ENCODE results near the gene USP43. TPM values are rescaled to one million over a fixed set of nuclear protein-coding genes. Genes with fewer than 3 reads are reported as not detected.
A peak's percentile ranks its signal among the peaks of the same experiment; 100 is the strongest.

Gene USP43
- total RNA-seq, 2 experiments from 2014 or later = 0.28 to 0.29 TPM

- H3K27ac Mint-ChIP-seq = no peak overlapping the region
- CTCF ChIA-PET = no interaction called here
- no peak for DNase-seq
- no peak overlapping the region for H3K4me3 Mint-ChIP-seq
- ATAC-seq = no peak
- peaks cover 20% of the 10 kb centered on the region for H3K4me1 Mint-ChIP-seq
- H3K27me3 Mint-ChIP-seq = peaks cover 32% of the 10 kb centered on the region
- no peaks in the 10 kb centered on the region for H3K36me3 Mint-ChIP-seq
- H3K9me3 Mint-ChIP-seq (ENCODE audit: low read depth) = no peaks in the 10 kb centered on the region
Measured at GRCh38 chr17:9671559-9671958, 26.2 kb downstream of the USP43 start.

DNA sequence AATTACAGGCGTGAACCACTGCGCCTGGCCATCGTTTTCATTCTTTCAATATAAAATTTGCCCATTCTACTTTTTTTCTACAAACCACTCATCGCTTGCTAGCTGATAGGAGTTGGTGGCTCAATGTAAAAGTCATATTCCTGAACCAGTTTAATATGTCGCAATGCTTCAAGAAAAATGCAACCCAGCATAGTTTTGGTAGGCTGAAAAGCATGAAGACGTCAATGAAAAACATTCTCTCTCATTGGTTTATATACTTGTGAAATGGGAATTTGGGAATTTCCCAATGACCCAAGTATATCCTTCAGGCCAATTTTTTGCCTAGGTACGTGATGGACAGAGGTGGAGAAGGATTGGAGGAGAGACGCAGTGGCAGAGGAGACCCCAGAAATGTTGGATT lies 26.9 kb downstream of the USP43 start:
- DNase-seq (no peak), ATAC-seq (no peak)
- Mint-ChIP-seq H3K27ac (no peak overlapping the region), H3K9me3 (ENCODE audit: low read depth) (no peaks in the 10 kb centered on the region), H3K4me3 (no peak overlapping the region), H3K36me3 (no peaks in the 10 kb centered on the region), H3K27me3 (peaks cover 32% of the 10 kb centered on the region), H3K4me1 (peaks cover 21% of the 10 kb centered on the region)
- CTCF ChIA-PET = no interaction called here

DNA sequence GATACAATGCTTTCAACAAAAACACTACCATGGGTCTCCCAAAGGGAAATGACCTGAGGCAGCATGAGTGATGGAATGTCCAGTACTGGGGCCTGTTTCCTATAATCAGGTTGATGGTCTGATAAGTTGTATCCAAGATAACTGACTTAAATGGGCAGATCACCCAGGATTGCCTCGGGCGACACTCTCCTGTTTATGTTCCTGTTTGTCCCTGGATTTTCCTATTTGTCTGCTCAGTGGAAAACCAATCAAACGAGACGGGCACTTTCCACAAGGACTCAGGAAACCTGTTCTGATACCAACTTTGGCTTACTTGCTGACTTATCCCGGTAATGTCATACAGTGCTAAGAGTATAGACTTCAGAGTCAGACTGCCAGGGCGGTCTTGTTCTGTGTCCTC lies 27.4 kb downstream of the USP43 start:
- H3K27me3 Mint-ChIP-seq = peaks cover 28% of the 10 kb centered on the region
- no peaks in the 10 kb centered on the region for H3K36me3 Mint-ChIP-seq
- H3K4me3 Mint-ChIP-seq = no peak overlapping the region
- CTCF ChIA-PET = no interaction called here
- H3K27ac Mint-ChIP-seq = no peak overlapping the region
- no peaks in the 10 kb centered on the region for H3K9me3 Mint-ChIP-seq (ENCODE audit: low read depth)
- ATAC-seq = no peak
- no peak for DNase-seq
- H3K4me1 Mint-ChIP-seq = peaks cover 19% of the 10 kb centered on the region

DNA sequence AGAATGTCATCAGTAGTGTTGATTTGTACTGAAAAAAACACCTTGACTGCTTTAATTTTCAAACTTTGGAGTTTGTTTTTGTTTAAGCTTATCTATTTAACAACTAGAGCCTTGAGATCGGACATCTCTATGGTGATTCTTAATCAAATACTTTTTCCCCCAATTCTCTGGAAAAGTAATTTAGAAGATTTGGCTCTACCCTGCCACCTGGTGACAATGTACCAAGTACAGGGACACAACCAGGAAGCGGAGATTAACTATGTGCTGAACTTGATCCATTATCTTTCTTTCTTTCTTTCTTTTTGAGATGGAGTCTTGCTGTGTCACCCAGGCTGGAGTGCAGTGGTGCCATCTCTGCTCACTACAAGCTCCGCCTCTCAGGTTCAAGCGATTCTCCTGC lies 30.8 kb downstream of the USP43 start:
- Mint-ChIP-seq H3K9me3 (ENCODE audit: low read depth) (peaks cover 9% of the 10 kb centered on the region), H3K36me3 (peaks cover 2% of the 10 kb centered on the region), H3K4me3 (no peak overlapping the region), H3K4me1 (peaks cover 9% of the 10 kb centered on the region), H3K27me3 (peaks cover 14% of the 10 kb centered on the region), H3K27ac (no peak overlapping the region)
- CTCF ChIA-PET = interaction anchor here (4.2 kb wide), 1 partner anchor 99 kb away, joined by 24 read pairs; the partner anchor contains the start of genes CFAP52 and STX8
- DNase-seq (no peak), ATAC-seq (no peak)

- Mint-ChIP-seq H3K4me3 (no peak overlapping the region), H3K27ac (no peak overlapping the region), H3K27me3 (peaks cover 8% of the 10 kb centered on the region), H3K36me3 (peaks cover 2% of the 10 kb centered on the region), H3K9me3 (ENCODE audit: low read depth) (peaks cover 9% of the 10 kb centered on the region), H3K4me1 (peaks cover 9% of the 10 kb centered on the region)
- DNase-seq (peak; percentile 40), ATAC-seq (peak; percentile 30)
- CTCF ChIA-PET = interaction anchor here (4.2 kb wide), 1 partner anchor 100 kb away, joined by 24 read pairs; the partner anchor contains the start of genes CFAP52 and STX8
Measured at GRCh38 chr17:9676820-9677310, 31.5 kb downstream of the USP43 start.

- CTCF ChIA-PET = interaction anchor here (4.2 kb wide), 1 partner anchor 101 kb away, joined by 24 read pairs; the partner anchor contains the start of genes CFAP52 and STX8
- Mint-ChIP-seq H3K36me3 (peaks cover 2% of the 10 kb centered on the region), H3K27ac (no peak overlapping the region)
Measured at GRCh38 chr17:9677411-9677810, 32.1 kb downstream of the USP43 start.

GRCh38 chr17:9677896-9678295 lies 32.6 kb downstream of the USP43 start:
- Mint-ChIP-seq H3K27ac (no peak overlapping the region), H3K9me3 (ENCODE audit: low read depth) (peaks cover 9% of the 10 kb centered on the region), H3K36me3 (peaks cover 2% of the 10 kb centered on the region), H3K27me3 (peaks cover 6% of the 10 kb centered on the region), H3K4me1 (peaks cover 9% of the 10 kb centered on the region), H3K4me3 (no peak overlapping the region)
- no peak for ATAC-seq
- CTCF ChIA-PET = no interaction called here
- no peak for DNase-seq

More at GRCh38 chr17:9677411-9677810, 32.1 kb downstream of the USP43 start:
- H3K4me3 Mint-ChIP-seq = no peak overlapping the region
- peaks cover 9% of the 10 kb centered on the region for H3K9me3 Mint-ChIP-seq (ENCODE audit: low read depth)
- no peak for ATAC-seq
- H3K4me1 Mint-ChIP-seq = peaks cover 9% of the 10 kb centered on the region
- no peak for DNase-seq
- peaks cover 8% of the 10 kb centered on the region for H3K27me3 Mint-ChIP-seq

DNA sequence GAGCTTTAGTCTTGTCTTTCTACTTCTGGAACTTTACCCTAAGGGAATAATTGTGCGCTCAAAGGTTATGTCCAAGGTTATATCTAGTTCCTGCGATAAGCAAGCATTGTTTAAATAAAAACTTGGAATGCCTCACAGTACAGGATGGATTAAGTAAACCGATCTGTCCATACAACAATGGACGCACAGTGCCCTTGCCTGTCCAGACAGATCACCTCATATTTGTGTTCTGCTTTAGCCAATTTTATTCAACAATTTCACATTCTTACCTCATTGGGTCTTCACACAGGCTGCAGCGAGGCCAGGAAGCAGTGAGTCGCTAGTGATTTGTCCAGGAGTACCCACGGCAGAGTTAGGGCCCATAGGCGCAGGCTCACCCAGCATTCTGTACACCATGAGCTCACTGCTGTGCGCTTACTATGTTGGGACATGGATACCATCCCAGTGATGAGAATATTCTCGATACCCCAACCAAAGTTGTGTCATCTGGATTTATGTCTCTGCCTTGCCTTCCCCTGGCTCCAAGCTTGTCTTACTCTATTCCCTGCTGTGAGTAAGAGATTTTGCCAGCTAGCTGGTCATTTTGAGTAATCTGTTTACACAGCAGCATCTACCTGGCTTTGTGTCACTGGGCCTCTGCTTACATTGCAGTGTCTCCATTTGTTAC lies 39.8 kb downstream of the USP43 start:
- CTCF ChIA-PET = no interaction called here
- no peaks in the 10 kb centered on the region for H3K36me3 Mint-ChIP-seq
- ATAC-seq (no peak), DNase-seq (no peak)
- no peaks in the 10 kb centered on the region for H3K27me3 Mint-ChIP-seq
- no peak overlapping the region for H3K4me3 Mint-ChIP-seq
- peaks cover 3% of the 10 kb centered on the region for H3K9me3 Mint-ChIP-seq (ENCODE audit: low read depth)
- no peaks in the 10 kb centered on the region for H3K4me1 Mint-ChIP-seq
- no peak overlapping the region for H3K27ac Mint-ChIP-seq

GRCh38 chr17:9693755-9694154 lies 48.4 kb downstream of the USP43 start:
- no peaks in the 10 kb centered on the region for H3K27me3 Mint-ChIP-seq
- H3K27ac Mint-ChIP-seq = no peak overlapping the region
- no peaks in the 10 kb centered on the region for H3K9me3 Mint-ChIP-seq (ENCODE audit: low read depth)
- no peaks in the 10 kb centered on the region for H3K4me1 Mint-ChIP-seq
- CTCF ChIA-PET = no interaction called here
- no peak for ATAC-seq
- no peak overlapping the region for H3K4me3 Mint-ChIP-seq
- H3K36me3 Mint-ChIP-seq = no peaks in the 10 kb centered on the region
- DNase-seq = no peak

DNA sequence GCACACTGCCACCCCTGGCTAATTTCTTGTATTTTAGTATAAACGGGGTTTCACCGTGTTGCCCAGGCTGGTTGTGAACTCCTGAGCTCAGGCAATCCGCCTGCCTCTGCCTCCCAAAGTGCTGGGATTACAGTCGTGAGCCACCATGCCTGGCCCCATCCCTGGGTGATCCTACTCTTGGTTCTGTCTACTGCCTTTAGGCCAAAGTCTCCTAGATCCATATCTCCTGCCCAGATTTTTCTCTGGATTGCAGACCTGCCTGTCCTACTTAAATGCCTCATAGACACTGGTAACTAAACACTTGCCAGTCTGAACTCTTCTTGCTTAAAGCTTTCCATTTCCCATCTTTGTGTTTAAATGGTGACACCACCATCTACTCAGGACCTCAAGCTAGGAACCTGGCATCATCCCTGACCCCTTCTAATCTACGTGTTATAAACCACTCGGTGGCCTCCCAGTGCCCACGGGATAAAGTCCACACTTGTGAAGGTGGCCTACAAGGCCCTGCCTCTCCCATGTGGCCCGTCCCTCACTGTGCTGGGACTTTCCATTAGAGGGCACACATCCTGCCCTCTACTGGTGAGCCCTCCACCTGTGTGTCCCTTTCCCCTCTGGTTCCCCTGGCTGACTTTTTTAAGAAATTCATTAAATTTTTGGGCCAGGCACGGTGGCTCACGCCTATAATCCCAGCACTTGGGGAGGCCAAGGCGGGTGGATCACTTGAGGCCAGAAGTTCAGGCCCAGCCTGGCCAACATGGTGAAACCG lies 51.1 kb downstream of the USP43 start:
- DNase-seq = no peak
- ATAC-seq = no peak
- Mint-ChIP-seq H3K27ac (no peak overlapping the region), H3K27me3 (no peaks in the 10 kb centered on the region), H3K4me3 (no peak overlapping the region), H3K4me1 (no peaks in the 10 kb centered on the region), H3K9me3 (ENCODE audit: low read depth) (no peaks in the 10 kb centered on the region), H3K36me3 (no peaks in the 10 kb centered on the region)
- CTCF ChIA-PET = no interaction called here

DNA sequence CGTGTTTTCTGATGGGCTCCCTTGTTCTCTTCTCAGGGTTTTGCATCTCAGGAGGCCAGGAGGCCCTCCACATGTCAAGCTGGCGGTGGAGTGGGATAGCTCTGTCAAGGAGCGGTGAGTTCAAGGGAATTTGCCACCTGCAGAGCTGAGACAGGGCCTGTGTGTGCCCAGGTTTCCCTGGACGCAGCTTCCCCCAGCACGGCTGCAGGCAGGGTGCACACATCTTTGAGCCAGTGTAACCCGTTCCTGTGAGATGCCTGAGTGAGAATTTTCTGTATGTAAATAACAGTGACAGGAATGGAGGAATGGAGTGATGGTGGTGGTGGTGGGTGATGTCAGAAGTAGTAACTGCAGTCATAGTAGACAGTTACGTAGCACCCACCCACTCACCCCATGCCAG lies 54.8 kb downstream of the USP43 start:
- DNase-seq = no peak
- Mint-ChIP-seq H3K36me3 (no peaks in the 10 kb centered on the region), H3K27me3 (no peaks in the 10 kb centered on the region), H3K27ac (no peak overlapping the region), H3K4me3 (no peak overlapping the region), H3K4me1 (peaks cover 2% of the 10 kb centered on the region), H3K9me3 (ENCODE audit: low read depth) (no peaks in the 10 kb centered on the region)
- no peak for ATAC-seq
- CTCF ChIA-PET = interaction anchor here (1.0 kb wide), 1 partner anchor 123 kb away, joined by 3 read pairs; no protein-coding TSS in a partner anchor

- CTCF ChIA-PET = interaction anchor here (0.6 kb wide), 1 partner anchor 114 kb away, joined by 3 read pairs; no protein-coding TSS in a partner anchor
- no peak for DNase-seq
- H3K36me3 Mint-ChIP-seq = no peaks in the 10 kb centered on the region
- no peaks in the 10 kb centered on the region for H3K9me3 Mint-ChIP-seq (ENCODE audit: low read depth)
- no peaks in the 10 kb centered on the region for H3K27me3 Mint-ChIP-seq
- H3K4me1 Mint-ChIP-seq = peaks cover 2% of the 10 kb centered on the region
- ATAC-seq = no peak
- no peak overlapping the region for H3K27ac Mint-ChIP-seq
- no peak overlapping the region for H3K4me3 Mint-ChIP-seq
Measured at GRCh38 chr17:9700754-9701476, 55.6 kb downstream of the USP43 start.

DNA sequence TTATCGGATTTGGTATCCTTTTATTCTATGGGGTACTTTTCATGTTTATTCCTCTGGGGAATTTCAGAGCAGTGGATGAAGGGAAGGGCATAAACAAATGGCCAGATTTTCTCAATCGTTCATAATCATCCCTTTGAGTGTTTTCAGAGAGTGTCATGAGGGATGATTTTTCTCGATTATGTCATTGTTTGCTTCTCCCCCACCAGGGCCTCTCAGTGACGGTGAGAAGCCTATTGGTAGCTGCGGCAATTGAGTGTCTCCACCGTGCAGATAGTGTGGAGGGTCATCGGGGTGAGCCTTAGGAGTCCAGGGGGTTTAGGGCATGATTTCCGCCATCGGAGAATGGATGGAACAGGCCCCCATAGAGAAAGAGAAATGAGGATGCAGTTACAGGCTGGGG lies 57.2 kb downstream of the USP43 start:
- H3K27me3 Mint-ChIP-seq = no peaks in the 10 kb centered on the region
- H3K27ac Mint-ChIP-seq = no peak overlapping the region
- no peak overlapping the region for H3K4me3 Mint-ChIP-seq
- no peak for ATAC-seq
- peaks cover 2% of the 10 kb centered on the region for H3K4me1 Mint-ChIP-seq
- no peaks in the 10 kb centered on the region for H3K9me3 Mint-ChIP-seq (ENCODE audit: low read depth)
- CTCF ChIA-PET = no interaction called here
- no peak for DNase-seq
- H3K36me3 Mint-ChIP-seq = no peaks in the 10 kb centered on the region
